ENCODE data around the gene PLA2G2C.
A peak's percentile ranks its signal among the peaks of the same experiment; 100 is the strongest.

Gene PLA2G2C

GRCh38 chr1:20202166-20202565 is 15.8 kb upstream of the PLA2G2C start:
- no peak for DNase-seq

- no peak for DNase-seq
Observed at GRCh38 chr1:20200966-20201365, 14.6 kb upstream of the PLA2G2C start.

- DNase-seq = no peak
Observed at GRCh38 chr1:20199840-20200239, 13.5 kb upstream of the PLA2G2C start.

- no peak for DNase-seq
Observed at GRCh38 chr1:20199403-20199802, 13.1 kb upstream of the PLA2G2C start.

GRCh38 chr1:20198918-20199317 is 12.6 kb upstream of the PLA2G2C start:
- DNase-seq = no peak

GRCh38 chr1:20198296-20198695 is 12.0 kb upstream of the PLA2G2C start:
- no peak for DNase-seq

GRCh38 chr1:20197329-20197791 is 11.0 kb upstream of the PLA2G2C start:
- no peak for DNase-seq

- no peak for DNase-seq
Observed at GRCh38 chr1:20195462-20195780, 9.1 kb upstream of the PLA2G2C start.

- peak; percentile 80 for DNase-seq
Observed at GRCh38 chr1:20194757-20195461, 8.6 kb upstream of the PLA2G2C start.

GRCh38 chr1:20194224-20194623 is 7.9 kb upstream of the PLA2G2C start:
- no peak for DNase-seq

GRCh38 chr1:20192871-20193411 is 6.6 kb upstream of the PLA2G2C start:
- no peak for DNase-seq

GRCh38 chr1:20192364-20192763 is 6.0 kb upstream of the PLA2G2C start:
- no peak for DNase-seq

- no peak for DNase-seq
Observed at GRCh38 chr1:20191266-20191825, 5.0 kb upstream of the PLA2G2C start.

- no peak for DNase-seq
Observed at GRCh38 chr1:20190256-20191160, 4.2 kb upstream of the PLA2G2C start.

- no peak for DNase-seq
Observed at GRCh38 chr1:20189664-20190063, 3.3 kb upstream of the PLA2G2C start.

GRCh38 chr1:20188455-20188817 is 2.1 kb upstream of the PLA2G2C start:
- DNase-seq = no peak

- no peak for DNase-seq
Observed at GRCh38 chr1:20187813-20188454, 1.6 kb upstream of the PLA2G2C start.

GRCh38 chr1:20187103-20187812 is 940 bp upstream of the PLA2G2C start:
- peak; percentile 19 for DNase-seq

- DNase-seq = peak; percentile 43
Observed at GRCh38 chr1:20184997-20185833, 1.1 kb downstream of the PLA2G2C start.

- no peak for DNase-seq
Observed at GRCh38 chr1:20184481-20184900, 1.8 kb downstream of the PLA2G2C start.

GRCh38 chr1:20183616-20184271 is 2.6 kb downstream of the PLA2G2C start:
- no peak for DNase-seq
